Myocyte (in vitro differentiated cells): Measurements from ENCODE around the gene CAMK2G. TPM values are rescaled to one million over a fixed set of nuclear protein-coding genes. Genes with fewer than 3 reads are reported as not detected.

Source experiments
- DNase-seq: peaks from one replicate; pipeline ENCODE4 v3.0.0-alpha.2; 2012; ENCODE audit warnings: low read depth
- total RNA-seq: library from RNA; depleted of rRNA; stranded (reverse); fragments of >200 nt; gene quantifications from 2 replicates; pipeline ENCODE4 v1.2.3, GENCODE V29; 2014

The CAMK2G gene
- total RNA-seq, 1 donor from 2014 or later = 32.8 TPM

DNA sequence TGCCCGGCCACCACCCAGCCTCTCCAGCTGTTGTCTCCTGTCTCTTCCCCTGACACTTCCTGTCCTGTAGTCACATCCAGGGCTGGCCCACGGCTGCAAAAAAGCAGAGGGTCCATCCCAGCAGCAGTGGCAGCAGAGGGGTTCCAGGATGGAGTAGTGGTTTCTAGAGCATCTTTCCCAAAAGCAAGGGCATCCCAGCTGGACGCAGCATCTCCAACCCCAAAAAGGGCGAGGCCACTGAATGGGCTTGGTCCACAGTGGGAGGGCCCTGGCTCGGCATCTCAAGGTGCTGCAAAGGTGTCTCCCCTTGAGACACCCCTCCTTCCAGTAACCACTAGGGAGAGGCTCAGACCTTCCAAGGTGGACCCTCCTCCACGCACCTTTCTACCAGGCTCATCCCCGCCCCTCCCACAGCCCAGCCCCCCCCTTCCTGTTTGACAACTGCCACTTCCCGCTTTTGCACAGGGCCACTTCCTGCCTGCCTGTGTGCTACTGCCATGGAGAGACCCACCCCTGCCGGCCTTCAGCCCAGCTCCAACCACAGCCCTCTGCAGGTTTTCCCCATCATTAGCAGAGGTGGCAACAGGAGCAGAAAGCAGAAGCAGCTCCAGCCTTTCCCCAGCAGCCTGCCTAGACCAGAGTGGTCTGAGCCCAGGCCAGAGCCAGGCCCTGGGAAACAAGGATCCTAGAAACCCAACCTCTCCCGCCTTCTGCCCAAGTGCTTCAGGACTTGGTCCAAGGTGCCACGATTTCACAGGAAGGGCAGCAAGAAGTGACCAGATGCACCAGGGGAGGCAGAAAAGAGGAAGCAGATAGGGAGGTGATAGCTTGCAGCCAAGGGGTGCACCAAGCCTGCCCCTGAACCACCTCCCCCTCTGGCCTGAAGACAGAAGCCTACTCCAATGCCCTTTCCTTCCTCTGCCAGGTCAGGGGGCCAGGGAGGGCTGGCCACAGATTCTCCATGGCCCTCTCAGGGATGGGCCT, 8.6 kb downstream of the CAMK2G start:
- no peak for DNase-seq

DNA sequence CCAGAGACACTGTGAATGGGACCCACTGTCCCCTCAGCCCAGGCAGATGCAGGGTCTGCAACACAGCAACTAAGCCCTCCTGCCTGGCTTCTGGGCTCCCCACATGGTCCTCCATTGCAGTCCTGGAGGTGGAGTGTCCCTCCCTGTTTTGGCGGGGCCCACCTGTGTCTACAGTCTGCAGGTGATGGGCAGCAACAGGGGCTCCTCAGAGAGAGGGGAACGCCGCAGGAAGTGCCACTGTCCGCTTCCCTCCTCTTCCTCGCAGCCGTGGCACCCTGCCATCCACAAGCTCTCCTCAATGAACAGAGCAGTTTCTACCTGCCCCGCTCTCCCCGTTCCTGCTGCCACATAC, 9.3 kb downstream of the CAMK2G start:
- DNase-seq = no peak

DNA sequence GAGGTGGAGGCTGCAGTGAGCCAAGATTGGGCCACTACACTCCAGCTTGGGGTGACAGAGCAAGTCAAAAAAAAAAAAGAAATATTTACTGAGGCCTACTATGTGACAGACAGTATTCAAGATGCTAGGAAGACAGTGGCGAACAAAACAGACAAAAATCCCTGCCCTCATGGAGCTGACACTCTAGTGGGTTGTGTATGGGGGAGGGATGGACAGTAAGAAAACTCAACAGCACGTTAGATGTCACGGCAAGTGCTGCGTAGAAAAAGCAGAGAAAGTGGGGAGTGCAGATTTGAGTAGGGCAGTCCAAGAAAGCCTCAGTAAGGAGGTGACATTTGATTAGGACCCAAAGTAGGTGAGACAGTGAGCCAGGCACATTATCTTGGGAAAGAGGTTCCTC, 10.1 kb downstream of the CAMK2G start:
- DNase-seq = no peak

DNA sequence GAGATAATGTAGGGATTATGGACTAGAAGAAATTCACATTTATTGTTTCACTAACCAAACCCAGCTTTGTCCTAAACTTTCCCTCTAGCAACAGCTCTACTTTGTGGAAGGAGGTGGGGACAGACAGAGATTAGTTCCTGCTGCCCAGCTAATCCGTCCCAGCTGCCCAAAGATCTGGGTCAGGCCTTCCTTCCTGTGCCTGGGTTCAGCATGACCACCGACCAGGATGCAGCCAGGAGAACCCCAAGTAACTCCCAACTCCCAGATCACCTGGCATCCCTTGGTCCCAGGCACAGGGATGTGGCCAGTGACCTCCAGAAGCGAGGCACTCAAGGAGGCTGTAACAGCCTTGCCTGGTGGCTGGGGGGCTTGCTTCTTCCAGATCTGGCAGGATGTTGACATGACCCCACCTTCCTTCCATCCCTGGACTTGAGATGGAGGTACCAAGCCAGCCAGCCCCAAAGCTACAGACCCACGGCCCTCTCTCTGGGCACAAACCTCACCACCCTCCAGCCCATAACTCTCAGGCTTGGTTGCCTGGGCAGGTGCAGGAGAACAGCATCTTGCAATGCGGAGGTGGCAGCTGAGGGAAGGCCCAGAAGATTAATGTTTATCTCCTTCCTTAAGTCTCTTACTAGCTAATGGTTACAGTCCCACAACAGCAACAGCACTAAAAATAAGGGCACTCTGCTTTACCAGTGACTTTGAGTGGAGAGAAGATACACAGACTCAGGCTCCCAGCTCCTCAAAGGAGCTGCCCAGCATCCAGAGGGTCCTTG, 11.1 kb downstream of the CAMK2G start:
- no peak for DNase-seq

DNA sequence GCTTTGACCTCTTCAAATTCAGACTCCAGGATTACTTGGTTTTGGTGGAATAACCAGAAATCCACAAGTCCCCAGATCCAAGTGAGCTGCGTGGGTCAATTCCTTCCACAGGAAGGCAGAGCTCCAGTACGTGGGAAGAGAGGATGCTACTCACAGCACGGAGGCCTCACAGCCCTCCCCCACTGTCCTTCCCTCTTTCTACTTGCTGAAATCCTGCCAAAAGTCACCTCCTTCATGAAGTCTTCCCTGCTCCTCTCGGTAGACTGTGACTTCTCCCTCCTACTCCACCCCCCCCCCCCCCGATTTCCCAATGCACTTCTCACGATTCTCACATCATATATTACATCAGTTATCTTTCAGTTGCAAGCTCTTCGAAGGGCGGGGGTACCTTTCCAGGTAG, 12.3 kb downstream of the CAMK2G start:
- DNase-seq = no peak

DNA sequence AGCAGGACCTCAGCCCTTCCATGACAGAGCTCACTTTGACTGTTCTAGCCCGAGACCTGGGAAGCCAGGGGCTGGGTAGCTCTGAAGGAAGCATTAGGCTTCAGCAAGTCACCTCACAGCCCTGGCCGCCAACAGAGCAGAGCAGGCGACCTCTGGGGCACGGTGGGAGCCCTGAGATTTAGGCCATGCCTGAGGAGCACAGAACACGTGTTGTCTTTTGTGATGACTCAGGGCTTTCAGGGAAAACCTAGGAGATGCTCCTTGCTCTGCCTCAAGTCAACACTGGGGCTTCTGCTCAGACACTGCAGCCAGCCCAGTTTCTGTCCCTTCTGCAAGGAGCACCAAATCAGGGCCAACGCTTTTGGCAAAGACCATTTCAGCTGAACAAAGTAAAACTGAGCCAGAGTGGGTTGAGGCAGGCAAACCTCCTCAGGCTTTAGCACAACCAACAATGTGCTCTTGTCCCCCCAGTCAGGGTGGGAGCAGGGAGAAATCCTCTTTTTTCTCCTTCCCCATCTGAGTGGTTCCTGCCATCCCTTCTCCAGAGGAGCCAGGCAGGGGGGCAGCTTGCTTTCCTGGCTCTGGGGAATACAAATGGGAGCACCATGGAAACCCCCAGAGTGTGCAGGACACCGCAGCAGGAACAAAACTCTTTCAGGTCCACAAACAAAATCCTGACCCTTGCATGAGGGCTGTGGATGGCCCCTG, 14.4 kb downstream of the CAMK2G start:
- DNase-seq = no peak

DNA sequence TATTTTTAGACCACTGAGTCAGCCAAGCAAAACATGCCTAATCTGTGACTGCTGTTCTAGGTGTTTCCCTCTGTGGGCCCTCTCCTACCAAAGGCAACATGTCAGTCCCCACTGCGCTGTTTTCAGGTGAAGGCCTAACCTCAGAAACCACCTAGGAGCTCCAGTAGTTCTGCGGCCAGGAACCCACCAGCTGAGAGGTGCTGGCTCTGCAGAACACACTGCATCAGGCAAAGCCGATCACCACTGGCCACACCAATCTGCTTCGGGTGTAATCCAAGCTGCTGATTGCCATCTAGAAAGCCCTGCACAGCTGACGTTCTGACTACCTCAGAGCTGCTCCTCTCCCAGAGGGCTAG, 14.9 kb downstream of the CAMK2G start:
- DNase-seq = no peak

DNA sequence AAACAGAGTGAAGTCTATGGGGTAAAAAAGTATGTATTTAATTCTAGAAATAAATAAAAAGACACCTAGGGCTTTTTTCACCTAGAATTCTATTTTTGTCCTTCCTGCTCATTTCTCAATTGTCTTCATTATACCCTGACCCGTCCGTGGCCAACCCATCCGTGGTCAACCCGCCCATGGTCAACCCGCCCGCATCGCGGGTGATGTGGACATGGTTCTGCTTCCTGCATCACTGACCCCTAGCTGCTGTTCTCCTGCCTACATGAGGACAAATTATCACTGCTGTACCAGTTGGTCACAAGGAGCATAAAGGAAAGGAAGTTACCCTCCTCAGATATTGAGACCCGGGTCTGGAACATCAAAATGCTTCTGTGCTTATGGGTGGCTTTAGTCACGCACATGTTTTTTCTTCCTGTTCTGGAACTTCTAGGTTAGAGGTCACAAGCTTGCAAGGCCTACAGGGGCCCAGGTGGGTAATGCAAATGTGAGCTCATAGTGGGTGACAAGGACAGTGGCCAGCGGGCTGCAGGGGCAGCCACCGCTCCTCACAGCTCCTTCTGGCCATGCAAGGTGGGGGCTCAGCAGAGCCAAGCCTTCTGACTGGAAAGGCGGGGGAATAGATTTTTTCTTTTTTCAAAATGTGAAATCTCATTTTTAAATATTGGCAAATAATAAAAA, 15.5 kb downstream of the CAMK2G start:
- no peak for DNase-seq

DNA sequence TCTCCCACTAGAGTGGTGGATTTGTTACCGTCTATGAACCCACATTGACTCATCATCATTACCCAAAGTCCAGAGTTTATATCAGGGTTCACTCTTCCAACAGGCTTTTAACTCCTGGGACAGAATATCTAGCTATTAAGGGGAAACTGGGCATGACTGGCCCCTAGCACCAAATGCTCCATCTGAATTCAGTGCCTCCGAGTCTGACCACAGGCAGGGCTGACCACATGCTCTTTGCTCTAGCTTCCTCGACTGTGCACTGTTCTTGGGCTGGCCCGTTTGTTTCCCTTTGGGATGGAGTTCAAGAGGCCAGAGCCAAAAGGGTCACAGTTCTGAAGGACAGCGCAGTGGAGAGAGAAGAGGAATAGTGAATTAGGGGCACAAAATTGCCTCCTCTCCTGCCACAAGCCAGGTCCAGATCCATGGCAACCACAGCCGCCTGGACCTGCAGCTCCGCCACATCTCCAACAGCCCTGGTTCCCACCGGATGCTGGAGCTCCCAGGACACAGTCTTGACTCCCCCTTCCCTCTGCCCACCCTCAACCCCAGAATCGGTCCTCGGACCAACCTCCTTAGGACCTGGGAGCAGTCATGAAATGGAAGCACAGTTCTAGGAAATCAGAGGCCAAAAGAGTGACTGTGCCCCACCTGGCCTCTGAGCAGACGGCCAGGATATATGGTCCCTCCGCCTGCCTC, 16.2 kb downstream of the CAMK2G start:
- DNase-seq = no peak

DNA sequence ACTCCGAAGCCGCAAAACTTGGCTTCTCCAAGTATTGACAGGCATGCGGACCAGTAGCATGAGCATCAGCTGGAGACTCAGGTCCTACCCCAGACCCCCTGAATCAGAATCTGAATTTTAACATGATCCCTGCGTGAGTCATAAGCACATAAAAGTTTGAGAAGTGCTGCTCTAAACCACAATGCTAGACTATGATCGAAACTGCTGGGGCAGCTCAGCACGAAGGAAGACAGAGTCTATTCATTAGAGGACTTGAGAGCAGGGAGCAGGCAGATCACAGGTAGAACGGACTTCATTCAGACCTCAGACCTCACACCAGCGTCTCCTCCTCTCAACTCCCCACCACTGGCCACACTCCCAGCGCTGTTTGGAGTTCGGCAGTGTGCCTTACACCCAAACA, 16.9 kb downstream of the CAMK2G start:
- DNase-seq = no peak

DNA sequence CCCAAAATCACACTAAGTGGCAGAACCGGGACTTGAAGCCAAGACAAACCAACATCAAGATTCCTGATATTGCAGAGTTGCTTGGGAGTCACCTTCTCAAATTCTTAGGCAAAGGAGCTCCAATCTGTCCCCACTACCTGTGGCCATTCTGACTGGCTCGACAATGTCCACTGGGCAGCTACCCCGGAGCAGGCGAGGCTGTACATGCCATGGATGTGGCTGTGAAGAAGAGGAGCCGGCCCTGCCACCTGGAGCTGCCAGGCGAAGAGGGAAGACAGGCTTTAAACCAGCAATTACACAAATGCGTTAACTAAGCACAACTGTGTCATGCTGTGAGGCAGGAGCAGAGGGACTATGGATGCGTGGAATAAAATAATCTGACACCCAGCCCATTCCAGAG, 18.1 kb downstream of the CAMK2G start:
- DNase-seq = no peak

DNA sequence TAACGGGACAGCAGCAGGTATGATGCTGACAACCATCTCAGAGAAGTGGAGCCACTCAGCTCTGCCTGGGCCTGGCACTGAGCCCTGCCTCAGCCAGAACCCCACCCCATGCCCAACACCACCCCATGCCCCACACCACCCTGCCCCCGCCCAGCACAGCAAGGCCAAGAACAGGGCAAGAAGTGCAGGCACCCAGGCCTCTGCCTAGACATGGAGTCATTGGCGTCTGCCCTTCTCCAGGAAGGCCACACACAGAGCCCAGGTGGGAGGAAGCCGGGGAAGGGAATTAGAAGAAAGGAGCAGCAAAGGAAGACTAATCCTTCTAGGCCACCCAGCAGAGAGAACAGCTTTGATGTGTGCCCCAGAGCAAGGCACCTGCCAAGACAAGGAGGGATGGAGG, 18.9 kb downstream of the CAMK2G start:
- no peak for DNase-seq

DNA sequence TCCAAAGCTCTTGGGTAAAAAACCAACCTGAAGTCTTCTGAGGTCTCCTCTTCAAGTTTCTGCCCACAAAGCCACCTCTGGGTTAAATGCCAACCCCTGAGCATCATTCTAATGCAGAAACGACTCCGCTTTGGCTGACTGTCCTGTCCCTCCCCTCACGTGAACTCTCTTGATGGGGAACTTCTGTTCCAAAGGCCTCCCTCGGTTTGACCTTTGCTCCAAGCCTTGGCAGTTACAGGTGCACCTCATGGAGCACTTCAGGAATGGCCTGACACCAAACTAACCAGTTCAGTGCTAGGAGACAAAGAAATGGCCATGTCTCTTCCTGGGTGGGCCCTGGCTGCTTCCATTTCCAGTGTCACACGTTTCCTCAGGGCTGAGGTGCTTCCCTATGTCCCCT, 20.0 kb downstream of the CAMK2G start:
- DNase-seq = no peak

DNA sequence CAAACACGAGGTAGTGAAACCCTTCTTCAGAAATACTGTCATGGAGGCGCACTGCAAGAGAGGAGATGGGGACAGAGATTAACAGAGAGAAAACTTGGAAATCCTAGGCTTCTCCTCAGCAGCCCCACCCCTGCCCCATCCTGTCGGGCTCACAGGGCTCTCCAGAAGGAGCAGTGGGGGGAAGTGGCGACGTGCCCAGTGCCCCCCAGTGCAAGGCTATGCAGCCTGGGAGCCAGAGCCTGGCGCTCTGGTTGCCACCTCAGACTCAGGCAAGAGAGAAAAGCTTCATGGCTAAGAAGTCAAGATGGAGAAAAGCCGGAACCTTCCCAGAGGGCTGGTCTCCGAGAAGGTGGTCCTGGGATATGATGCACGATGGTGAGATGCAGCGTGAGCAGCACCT, 21.2 kb downstream of the CAMK2G start:
- DNase-seq = no peak

DNA sequence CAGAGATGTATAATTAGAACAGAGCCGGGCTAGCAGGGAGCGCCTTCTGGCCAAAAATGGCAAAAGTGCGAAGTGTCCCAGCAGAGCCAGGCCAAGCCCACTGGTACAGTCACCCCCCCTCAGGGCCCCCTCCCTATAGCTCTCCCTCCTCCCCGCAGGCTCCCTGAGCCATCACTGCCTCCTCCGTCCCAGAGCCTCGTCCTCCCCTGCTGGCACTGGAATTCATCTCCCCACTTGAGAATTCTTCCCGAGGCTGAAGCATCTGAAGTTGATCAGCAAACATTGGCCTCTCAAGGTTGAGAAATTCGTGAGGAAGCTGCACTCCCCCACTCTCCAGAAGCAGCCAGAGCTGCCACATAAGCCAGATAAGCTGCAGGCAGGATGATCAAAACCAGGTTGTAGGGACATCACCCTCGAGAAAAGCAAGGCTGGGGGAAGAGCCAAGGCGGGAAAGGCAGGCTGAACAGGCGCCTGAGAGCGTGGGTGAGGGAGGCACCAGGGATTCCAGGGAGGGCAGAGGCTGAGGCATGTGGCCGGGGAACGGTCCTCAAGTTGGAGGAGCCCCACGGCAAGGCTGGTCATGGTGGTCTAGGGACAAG, 23.4 kb downstream of the CAMK2G start:
- no peak for DNase-seq

DNA sequence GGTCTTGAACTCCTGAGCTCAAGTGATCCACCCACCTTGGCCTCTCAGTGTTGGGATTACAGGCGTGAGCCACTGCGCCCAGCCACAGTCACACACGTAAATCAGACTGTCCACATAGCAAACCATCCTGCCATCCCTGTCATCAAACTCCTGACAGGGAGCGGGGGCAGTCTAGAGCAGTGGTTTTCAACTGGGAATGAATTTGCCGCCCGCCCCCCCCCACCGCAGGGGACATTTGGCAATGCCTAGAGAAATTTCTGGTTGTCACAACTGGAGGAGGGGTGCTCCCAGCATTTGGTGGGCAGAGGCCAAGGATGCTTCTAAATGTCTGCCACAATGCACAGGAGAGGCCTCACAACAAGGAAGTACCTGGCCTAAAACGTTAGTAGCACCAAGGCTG, 24.1 kb downstream of the CAMK2G start:
- no peak for DNase-seq

DNA sequence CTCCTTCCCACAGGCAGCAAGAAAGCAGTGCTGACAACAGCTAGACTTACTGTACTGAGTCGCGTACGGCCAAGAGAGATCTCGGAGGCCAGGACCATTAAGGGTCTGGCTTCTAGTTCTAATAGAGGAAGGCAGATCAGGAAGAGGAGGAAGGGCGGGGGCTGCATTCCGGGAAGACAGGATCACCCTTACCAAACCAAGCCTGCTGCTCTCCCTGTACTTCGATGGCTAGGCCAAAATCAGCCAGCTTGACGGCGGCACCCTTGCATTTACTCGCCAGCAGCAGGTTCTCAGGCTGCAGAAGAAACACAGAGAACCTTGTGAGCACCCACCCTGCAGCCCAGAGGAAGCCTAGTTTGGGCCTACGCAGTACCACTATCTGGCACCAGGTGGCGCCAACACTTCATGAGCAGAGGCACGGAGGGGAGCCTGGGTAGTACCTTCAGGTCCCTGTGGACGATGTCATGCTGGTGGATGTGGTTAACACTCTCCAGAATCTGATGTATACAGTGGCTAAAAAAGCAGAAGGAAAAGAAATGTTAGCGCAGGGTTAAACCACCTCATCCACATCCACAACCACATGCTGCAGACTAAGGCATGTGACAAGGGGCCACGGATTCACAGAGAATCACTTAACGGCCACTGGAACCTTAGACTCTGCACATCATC, 25.4 kb downstream of the CAMK2G start:
- DNase-seq = peak; percentile 82

DNA sequence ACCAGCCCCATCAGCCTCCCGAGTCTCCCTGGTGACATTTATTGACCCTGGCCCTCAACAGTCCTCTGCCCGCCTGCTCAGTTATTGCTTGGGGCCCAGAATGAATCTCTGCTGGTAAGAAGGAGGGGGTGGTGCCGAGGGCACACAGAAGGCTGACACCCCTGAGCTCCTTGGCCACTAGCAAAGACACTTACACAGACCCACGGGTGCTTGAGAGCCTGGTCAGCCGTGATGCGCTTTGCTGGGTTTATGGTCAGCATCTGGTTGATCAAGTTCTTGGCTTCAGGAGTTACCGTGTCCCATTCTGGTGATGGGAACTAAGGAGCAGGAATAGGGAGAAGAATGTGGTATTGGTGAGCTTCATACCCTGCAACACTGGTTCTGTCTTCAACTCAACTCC, 27.3 kb downstream of the CAMK2G start:
- DNase-seq = no peak

DNA sequence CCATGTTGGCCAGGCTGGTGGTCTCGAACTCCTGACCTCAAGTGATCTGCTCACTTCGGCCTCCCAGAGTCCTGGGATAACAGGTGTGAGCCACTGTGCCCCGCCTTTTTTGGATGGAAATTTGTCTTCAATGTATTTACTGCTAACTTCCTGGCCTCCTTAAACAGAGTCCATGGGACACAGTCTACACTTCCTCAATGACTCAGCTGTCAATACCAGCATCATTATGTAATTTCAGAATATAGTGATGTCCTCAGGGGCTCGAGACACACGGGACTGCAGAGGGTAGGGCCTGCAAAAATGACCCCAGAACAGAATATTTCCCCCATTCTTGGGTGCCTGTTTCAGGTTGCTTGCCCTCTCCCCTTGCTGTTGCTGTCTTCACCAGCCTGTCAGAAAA, 31.1 kb downstream of the CAMK2G start:
- peak; percentile 45 for DNase-seq

DNA sequence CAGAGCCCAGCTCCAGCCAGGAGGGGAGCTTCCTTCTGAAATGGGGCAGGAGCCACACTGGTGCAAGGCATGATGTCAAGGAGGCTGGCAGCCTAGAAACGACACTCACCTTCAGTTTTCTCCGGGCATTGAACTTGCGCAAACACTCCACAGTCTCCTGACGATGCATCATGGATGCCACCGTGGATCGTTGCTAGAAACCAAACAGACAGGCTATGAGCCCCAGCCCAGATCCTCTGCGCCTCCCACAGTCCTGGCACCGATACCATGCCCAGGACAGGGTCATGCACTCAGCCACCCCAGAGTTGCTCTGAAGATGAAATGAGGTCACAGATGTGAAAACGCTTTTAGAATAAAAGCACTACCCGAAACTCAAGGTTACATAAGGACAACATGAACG, 32.0 kb downstream of the CAMK2G start:
- DNase-seq = no peak
